ENCODE measurements around the gene HAPLN2. TPM values are rescaled to one million over a fixed set of nuclear protein-coding genes. Genes with fewer than 3 reads are reported as not detected.

The HAPLN2 gene
- total RNA-seq, 4 donors from 2014 or later = 0.18 TPM; not detected in 3

DNA sequence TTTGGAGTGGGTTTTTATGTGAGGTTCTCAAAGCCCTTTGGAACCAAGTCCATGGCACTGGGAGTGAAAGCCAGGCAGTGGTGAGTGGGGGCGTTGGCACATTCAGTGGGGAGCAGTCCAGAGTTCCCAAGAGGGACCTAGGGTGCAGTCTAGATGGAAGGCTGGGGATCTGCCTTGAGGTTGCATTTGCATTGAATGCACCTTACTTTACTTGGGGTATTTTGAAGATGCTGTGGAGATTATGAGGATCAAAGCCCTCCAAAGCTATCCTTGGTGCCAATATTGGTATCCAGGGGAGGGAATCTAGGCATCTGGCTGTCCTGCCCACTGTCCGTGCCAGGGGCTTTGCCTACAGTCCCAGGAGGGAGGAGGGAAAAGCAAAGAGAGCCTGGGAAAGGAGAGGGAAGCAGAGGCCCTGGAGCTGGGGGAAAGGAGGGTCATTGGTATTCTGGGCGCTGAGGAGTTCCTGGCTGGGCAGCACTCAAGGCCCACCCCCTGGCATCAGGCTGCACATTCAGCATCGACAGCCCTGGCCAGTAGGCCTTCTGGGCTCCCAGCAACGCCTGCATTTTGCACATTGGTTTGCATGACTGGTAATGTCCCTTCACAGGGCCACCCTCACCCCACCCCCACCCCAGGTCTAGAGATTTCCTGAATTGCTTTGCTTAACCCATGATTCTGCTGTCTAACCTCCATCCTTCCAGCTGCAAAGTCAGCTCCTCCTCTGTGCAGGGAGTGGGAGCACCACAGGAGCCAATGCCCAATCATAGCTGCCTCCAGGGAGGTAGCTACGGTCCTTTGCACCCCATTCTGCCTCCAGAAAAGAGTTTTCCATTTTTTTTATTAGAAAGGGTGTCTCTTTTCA, 21.9 kb downstream of the HAPLN2 start:
- intact Hi-C loops (cut with DNase I) = no loop called here
- no peak for TF ChIP-seq POLR2A (IDR thresholded peaks at IDR 0.05)
- TF ChIP-seq, protein P1, sequence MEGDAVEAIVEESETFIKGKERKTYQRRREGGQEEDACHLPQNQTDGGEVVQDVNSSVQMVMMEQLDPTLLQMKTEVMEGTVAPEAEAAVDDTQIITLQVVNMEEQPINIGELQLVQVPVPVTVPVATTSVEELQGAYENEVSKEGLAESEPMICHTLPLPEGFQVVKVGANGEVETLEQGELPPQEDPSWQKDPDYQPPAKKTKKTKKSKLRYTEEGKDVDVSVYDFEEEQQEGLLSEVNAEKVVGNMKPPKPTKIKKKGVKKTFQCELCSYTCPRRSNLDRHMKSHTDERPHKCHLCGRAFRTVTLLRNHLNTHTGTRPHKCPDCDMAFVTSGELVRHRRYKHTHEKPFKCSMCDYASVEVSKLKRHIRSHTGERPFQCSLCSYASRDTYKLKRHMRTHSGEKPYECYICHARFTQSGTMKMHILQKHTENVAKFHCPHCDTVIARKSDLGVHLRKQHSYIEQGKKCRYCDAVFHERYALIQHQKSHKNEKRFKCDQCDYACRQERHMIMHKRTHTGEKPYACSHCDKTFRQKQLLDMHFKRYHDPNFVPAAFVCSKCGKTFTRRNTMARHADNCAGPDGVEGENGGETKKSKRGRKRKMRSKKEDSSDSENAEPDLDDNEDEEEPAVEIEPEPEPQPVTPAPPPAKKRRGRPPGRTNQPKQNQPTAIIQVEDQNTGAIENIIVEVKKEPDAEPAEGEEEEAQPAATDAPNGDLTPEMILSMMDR (IDR thresholded peaks at IDR 0.05) = no peak
- peaks cover 11 to 100% (median 28%) of the 10 kb centered on the region in 4 donors for H3K27me3 ChIP-seq
- no peaks in the 10 kb centered on the region for H3K36me3 ChIP-seq
- no peaks in the 10 kb centered on the region for H3K9me3 ChIP-seq
- H3K4me3 ChIP-seq = peak overlapping the region in 2 of 4 donors; percentile 41 to 62
- DNase-seq = no peak
- 20 to 30% methylated on average over 5 of the region's 6 CpGs for WGBS, 2 donors
- no peak overlapping the region for H3K27ac ChIP-seq
- peaks cover 7 to 15% (median 11%) of the 10 kb centered on the region in 3 donors for H3K4me1 ChIP-seq

DNA sequence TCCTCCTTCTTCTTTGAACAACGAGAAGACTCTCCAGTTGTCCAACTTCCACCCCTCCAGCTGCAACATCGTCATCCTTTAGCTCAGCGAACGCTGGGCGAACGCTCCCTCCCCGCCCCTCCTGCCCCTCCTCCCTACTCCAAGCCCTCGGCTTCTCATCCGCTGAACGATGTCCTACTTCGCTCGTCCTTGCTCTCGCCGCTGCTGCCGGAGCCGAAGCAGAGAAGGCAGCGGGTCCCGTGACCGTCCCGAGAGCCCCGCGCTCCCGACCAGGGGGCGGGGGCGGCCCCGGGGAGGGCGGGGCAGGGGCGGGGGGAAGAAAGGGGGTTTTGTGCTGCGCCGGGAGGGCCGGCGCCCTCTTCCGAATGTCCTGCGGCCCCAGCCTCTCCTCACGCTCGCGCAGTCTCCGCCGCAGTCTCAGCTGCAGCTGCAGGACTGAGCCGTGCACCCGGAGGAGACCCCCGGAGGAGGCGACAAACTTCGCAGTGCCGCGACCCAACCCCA, 22.6 kb downstream of the HAPLN2 start, which contains the start of gene BCAN:
BCAN (plus strand) TSS at position 357 of the 504 bp plus-strand sequence. CDS start 3,938 bp downstream, outside the sequence.
- Histone ChIP-seq H3K27me3 (peaks cover 11 to 100% (median 28%) of the 10 kb centered on the region in 4 donors), H3K9me3 (no peaks in the 10 kb centered on the region), H3K4me1 (peaks cover 7 to 15% (median 11%) of the 10 kb centered on the region in 3 donors), H3K36me3 (no peaks in the 10 kb centered on the region), H3K4me3 (peak within 1 kb of the TSS in 3 of 4 donors; percentile 8 to 62 (median 41)), H3K27ac (no peak within 1 kb of the TSS)
- intact Hi-C loops (cut with DNase I) = no loop called here
- no peak for TF ChIP-seq POLR2A (IDR thresholded peaks at IDR 0.05)
- TF ChIP-seq, protein P1 (IDR thresholded peaks at IDR 0.05) = no peak
- WGBS, 2 donors = 0 to 1% methylated on average over 9 to 10 of the region's 46 CpGs
- no peak for DNase-seq

DNA sequence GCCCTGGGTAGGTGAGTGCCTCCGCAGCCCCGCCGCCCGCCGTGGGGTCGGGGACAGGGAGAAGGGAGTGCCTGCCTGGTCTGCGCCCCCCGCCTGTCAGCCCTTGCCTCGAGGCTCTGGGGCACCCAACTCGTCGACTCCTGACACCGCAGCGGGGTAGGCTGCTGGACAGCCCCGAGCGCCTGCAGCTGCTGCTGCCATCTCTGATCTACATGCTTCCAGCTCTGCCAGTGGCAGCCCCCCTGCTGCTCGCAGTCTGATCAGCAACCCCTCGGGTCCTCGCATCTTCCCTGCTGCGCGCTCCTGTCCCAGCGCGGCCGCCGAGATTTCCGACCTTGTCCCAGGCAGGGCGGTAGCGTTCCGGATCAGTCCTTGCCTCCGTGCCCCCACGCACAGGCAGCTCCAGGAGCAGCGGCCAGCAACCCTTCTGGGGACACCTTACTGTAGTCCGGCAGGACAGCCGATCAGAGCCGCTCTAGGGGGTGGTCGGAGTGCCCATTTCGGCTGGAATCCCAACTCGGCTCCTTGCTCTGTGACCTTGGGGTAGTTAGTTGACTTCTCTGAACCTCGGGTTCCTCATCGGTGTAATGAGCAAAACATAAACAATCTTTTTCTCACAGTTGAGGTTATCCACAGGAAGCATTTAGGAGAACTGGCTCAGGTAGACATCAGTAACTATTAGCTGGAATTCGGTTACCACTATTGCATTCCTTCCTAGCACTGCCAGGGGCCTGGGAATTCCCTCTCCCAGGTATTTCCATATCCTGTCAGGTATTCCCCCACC, 23.2 kb downstream of the HAPLN2 start:
- TF ChIP-seq, protein P1 (IDR thresholded peaks at IDR 0.05) = no peak
- TF ChIP-seq POLR2A (IDR thresholded peaks at IDR 0.05) = no peak
- Histone ChIP-seq H3K36me3 (no peaks in the 10 kb centered on the region), H3K4me1 (peaks cover 7 to 15% (median 11%) of the 10 kb centered on the region in 3 donors), H3K9me3 (no peaks in the 10 kb centered on the region), H3K27me3 (peaks cover 11 to 100% (median 28%) of the 10 kb centered on the region in 4 donors), H3K27ac (no peak overlapping the region), H3K4me3 (peak overlapping the region in 3 of 4 donors; percentile 8 to 62 (median 41))
- DNase-seq = no peak
- intact Hi-C loops (cut with DNase I) = no loop called here
- WGBS, 2 donors = 32 to 37% methylated on average over 5 to 7 of the region's 40 CpGs

DNA sequence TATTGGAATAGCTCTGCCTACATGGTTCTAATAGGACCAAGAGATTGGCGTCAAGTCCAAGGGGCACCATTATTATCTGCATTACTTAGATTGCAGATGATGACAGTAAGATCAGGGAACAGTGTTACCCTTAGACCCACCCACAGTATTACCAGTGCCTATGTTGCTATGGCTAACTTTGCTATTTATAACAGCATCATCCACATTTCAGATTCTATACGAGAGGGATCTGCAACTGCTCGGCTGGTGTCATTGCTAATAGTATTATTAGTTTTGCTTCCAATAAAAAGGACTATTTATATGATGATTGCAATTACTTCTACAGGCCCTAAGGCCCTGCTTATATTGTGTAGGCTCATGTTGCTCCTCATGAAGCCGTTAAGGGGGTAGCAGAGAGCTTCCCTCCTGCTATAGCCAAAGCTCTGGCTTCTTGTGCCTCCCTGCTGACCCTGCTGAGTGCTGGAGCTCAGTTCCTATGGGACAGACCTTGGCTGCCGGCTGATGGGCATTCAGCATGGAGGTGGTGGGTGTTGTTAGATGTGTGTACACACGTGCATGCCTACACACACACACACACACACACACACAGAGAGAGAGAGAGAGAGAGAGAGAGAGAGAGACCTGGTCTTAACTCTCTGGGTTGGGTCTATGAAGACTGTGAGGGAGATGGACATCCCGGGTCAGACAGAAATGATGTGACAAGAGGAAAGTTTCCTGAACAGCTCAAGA, 24.0 kb downstream of the HAPLN2 start:
- Histone ChIP-seq H3K9me3 (no peaks in the 10 kb centered on the region), H3K27ac (no peak overlapping the region), H3K27me3 (peaks cover 11 to 100% (median 28%) of the 10 kb centered on the region in 4 donors), H3K4me1 (peaks cover 7 to 15% (median 11%) of the 10 kb centered on the region in 3 donors), H3K4me3 (no peak overlapping the region), H3K36me3 (no peaks in the 10 kb centered on the region)
- 63 to 68% methylated on average over 3 to 5 of the region's 7 CpGs for WGBS, 2 donors
- intact Hi-C loops (cut with DNase I) = no loop called here
- no peak for DNase-seq
- TF ChIP-seq, protein P1 (IDR thresholded peaks at IDR 0.05) = no peak
- no peak for TF ChIP-seq POLR2A (IDR thresholded peaks at IDR 0.05)

All from esophagus squamous epithelium (tissue), 5 donors.